Thyroid gland (tissue), 4 donors: ENCODE measurements around the gene TDRD7.

ENCODE experiments used
- CTCF ChIP-seq, 6 experiments: fragments of 200-600 bp in 3 of 6; fragments of 450-650 bp in 3 of 6; sonication (generic) in 3 of 6; IDR thresholded peaks; one replicate each; pipeline ENCODE4 v1.5.1; 2016 to 2019; ENCODE audit warnings: antibody characterized with exemption in 6 of 6, mild to moderate bottlenecking in 2 of 6, inconsistent platforms in 1 of 6, moderate library complexity in 1 of 6
- POLR2A ChIP-seq, 2 donors: fragments of 450-650 bp; IDR thresholded peaks; one replicate each; pipeline ENCODE4 v1.6.1; 2017; ENCODE audit warnings: antibody characterized with exemption in 2 of 2, mild to moderate bottlenecking in 2 of 2, moderate library complexity in 1 of 2

DNA sequence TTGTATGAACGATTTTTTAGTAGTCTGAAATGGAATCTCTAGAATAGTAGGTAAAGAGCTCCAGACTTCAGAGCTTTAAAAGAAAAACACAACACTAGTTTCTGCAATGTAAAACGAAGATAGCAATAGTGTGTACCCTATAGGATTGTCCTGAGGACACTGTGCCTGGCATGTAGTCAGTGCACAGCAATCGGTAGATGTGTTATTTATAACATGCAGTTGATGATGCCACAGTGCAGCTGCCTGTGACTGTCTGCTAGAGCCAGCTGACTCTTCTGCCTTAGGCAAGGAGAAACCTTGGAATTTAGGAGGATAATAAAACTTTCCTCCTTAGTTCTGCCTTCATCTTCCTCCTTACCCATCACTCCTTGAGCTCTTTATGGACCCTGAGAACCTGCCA, 61.8 kb downstream of the TDRD7 start:
- TF ChIP-seq CTCF (IDR thresholded peaks at IDR 0.05) (no peak), POLR2A (IDR thresholded peaks at IDR 0.05) (no peak)
